Hepatocyte (in vitro differentiated cells): ENCODE data around the gene HOXD8.

ENCODE experiments used
- CTCF ChIP-seq: fragments of 200-600 bp; sonication (generic); IDR thresholded peaks from 2 replicates; pipeline ENCODE4 v1.5.1; 2016; ENCODE audit warnings: antibody characterized with exemption, mild to moderate bottlenecking; ENCODE audit not compliant: poor library complexity
- EZH2 ChIP-seq: fragments of 200-600 bp; sonication (generic); IDR thresholded peaks from 2 replicates; pipeline ENCODE4 v1.6.1; 2016; ENCODE audit warnings: antibody characterized with exemption, mild to moderate bottlenecking, borderline replicate concordance
- EZH2phosphoT487 ChIP-seq: fragments of 200-600 bp; sonication (generic); IDR thresholded peaks from one replicate; pipeline ENCODE4 v1.6.1; 2018; ENCODE audit warnings: antibody characterized with exemption, mild to moderate bottlenecking, low read depth, moderate library complexity; ENCODE audit not compliant: unreplicated experiment, severe bottlenecking

- no peak for TF ChIP-seq CTCF
- TF ChIP-seq EZH2, result no peak
- TF ChIP-seq EZH2phosphoT487, result peak; percentile 92
Measured at GRCh38 chr2:176158186-176158591, 28.7 kb downstream of the HOXD8 start.
